K562 (cell line): ENCODE results near the gene EIF3J. TPM values are rescaled to one million over a fixed set of nuclear protein-coding genes. Genes with fewer than 3 reads are reported as not detected.

Experiments
- ARID1B ChIP-seq: fragments of 450-650 bp; IDR thresholded peaks from 2 replicates; pipeline ENCODE4 v1.6.1; 2016; ENCODE audit warnings: antibody characterized with exemption, mild to moderate bottlenecking, inconsistent platforms
- CBFA2T2 ChIP-seq: fragments of 450-650 bp; conservative IDR thresholded peaks from 2 replicates; pipeline ENCODE4 v1.6.1; 2017; ENCODE audit warnings: mild to moderate bottlenecking
- CBX2 ChIP-seq: fragments of 200-600 bp; sonication (generic); IDR thresholded peaks from one replicate; pipeline ENCODE4 v1.6.1; 2012; ENCODE audit warnings: mild to moderate bottlenecking, low read length, inconsistent platforms; ENCODE audit not compliant: insufficient read depth, poor library complexity, severe bottlenecking
- CEBPB ChIP-seq: fragments of 450-650 bp; IDR thresholded peaks from 2 replicates; pipeline ENCODE4 v1.6.1; 2016; ENCODE audit warnings: missing genetic modification characterization, missing compliant biosample characterization
- EHMT2 ChIP-seq: fragments of 450-650 bp; IDR thresholded peaks from 2 replicates; pipeline ENCODE4 v1.6.1; 2018; ENCODE audit warnings: antibody characterized with exemption
- EP300 ChIP-seq: IDR thresholded peaks from 2 replicates; pipeline ENCODE4 v1.6.1; 2012; ENCODE audit warnings: low read length, improper control_type of control experiment
- FIP1L1 ChIP-seq: fragments of 200-400 bp; formaldehyde crosslinking; IDR thresholded peaks from 2 replicates; pipeline ENCODE4 v1.6.1; 2018; ENCODE audit warnings: mild to moderate bottlenecking, low read depth, low read length; ENCODE audit not compliant: poor library complexity, severe bottlenecking
- FOSL1 ChIP-seq: fragments of 200-800 bp; sonication (Bioruptor generic); conservative IDR thresholded peaks from 2 replicates; pipeline ENCODE4 v1.6.1; 2016; ENCODE audit warnings: missing genetic modification characterization, missing compliant biosample characterization
- HNRNPL ChIP-seq: fragments of 200-400 bp; formaldehyde crosslinking; IDR thresholded peaks from 2 replicates; pipeline ENCODE4 v1.6.1; 2017; ENCODE audit warnings: low read depth, mild to moderate bottlenecking, low read length
- JUND ChIP-seq, 2 experiments: IDR thresholded peaks; 2 replicates in 1 of 2; 3 replicates in 1 of 2; pipeline ENCODE4 v1.6.1; 2011; ENCODE audit warnings: borderline replicate concordance in 2 of 2, low read depth in 2 of 2, low read length in 2 of 2, improper control_type of control experiment in 1 of 2, missing biosample characterization in 1 of 2, missing genetic modification characterization in 1 of 2, missing genetic modification reagents in 1 of 2
- NCOA6 ChIP-seq: fragments of 450-650 bp; IDR thresholded peaks from 2 replicates; pipeline ENCODE4 v1.6.1; 2017; ENCODE audit warnings: mild to moderate bottlenecking
- NELFE ChIP-seq: IDR thresholded peaks from 2 replicates; pipeline ENCODE4 v1.6.1; 2011; ENCODE audit warnings: mild to moderate bottlenecking; ENCODE audit not compliant: insufficient read depth, insufficient read length
- NFIX ChIP-seq: fragments of 250-450 bp; sonication (Bioruptor Pico); IDR thresholded peaks from 2 replicates; pipeline ENCODE4 v1.4.0; 2020; ENCODE audit warnings: low read depth, mild to moderate bottlenecking, moderate library complexity
- POLR2B ChIP-seq: fragments of 450-650 bp; IDR thresholded peaks from 2 replicates; pipeline ENCODE4 v1.6.1; 2018; ENCODE audit warnings: low read depth; ENCODE audit not compliant: partially characterized antibody
- SAP30 ChIP-seq: fragments of 200-600 bp; sonication (generic); IDR thresholded peaks from 2 replicates; pipeline ENCODE4 v1.6.1; 2012; ENCODE audit warnings: borderline replicate concordance, low read depth, mild to moderate bottlenecking, moderate library complexity, low read length, control low read depth, inconsistent platforms; ENCODE audit not compliant: insufficient read depth, poor library complexity, severe bottlenecking
- SMARCC2 ChIP-seq: fragments of 450-650 bp; IDR thresholded peaks from 2 replicates; pipeline ENCODE4 v1.6.1; 2017; ENCODE audit warnings: antibody characterized with exemption, moderate library complexity, mild to moderate bottlenecking, low read depth
- SP2 ChIP-seq: IDR thresholded peaks from 2 replicates; pipeline ENCODE4 v1.6.1; 2011; ENCODE audit warnings: mild to moderate bottlenecking, low read depth, low read length, moderate library complexity; ENCODE audit not compliant: poor library complexity, severe bottlenecking; ENCODE audit errors: extremely low read depth
- ZBTB1 ChIP-seq: sonication (generic); formaldehyde crosslinking; IDR thresholded peaks from 2 replicates; pipeline ENCODE4 v1.8.1; 2023; ENCODE audit warnings: missing genetic modification reagents, low read depth, mild to moderate bottlenecking, borderline replicate concordance
- ZBTB17 ChIP-seq: fragments of 450-650 bp; formaldehyde crosslinking; IDR thresholded peaks from 2 replicates; pipeline ENCODE4 v1.4.0; 2020; ENCODE audit warnings: mild to moderate bottlenecking
- ZNF253 ChIP-seq: fragments of 250-450 bp; sonication (Bioruptor Pico); conservative IDR thresholded peaks from 2 replicates; pipeline ENCODE4 v1.6.1; 2021; ENCODE audit warnings: mild to moderate bottlenecking
- ZNF384 ChIP-seq: IDR thresholded peaks from 2 replicates; pipeline ENCODE4 v1.6.1; 2012; ENCODE audit warnings: low read depth, low read length, improper control_type of control experiment
- ZNF764 ChIP-seq: fragments of 250-450 bp; sonication (Bioruptor Pico); IDR thresholded peaks from 2 replicates; pipeline ENCODE4 v1.4.0; 2020; ENCODE audit warnings: low read depth, mild to moderate bottlenecking, moderate library complexity
- polyA plus RNA-seq, 8 experiments: library from polyadenylated mRNA; depleted of rRNA in 4 of 8; stranded (reverse) in 5 of 8; unstranded in 3 of 8; fragments of >200 nt; fragmentation: Nextera tagmentation in 2 of 8; fragmentation: Illumina TruSeq in 1 of 8; extraction: Ambion mirVana in 2 of 8; extraction: Trizol in 1 of 8; gene quantifications; 2 replicates each; pipeline versions ENCODE4 v1.2.1 to v1.2.3, GENCODE V29; 2011 to 2014; ENCODE audit warnings: inconsistent platforms in 1 of 8, missing spikeins in 1 of 8
- total RNA-seq, 7 experiments: library from RNA; depleted of rRNA in 6 of 7; stranded (reverse); fragments of >200 nt in 6 of 7; fragmentation: Illumina TruSeq in 2 of 7; extraction: Trizol in 2 of 7; gene quantifications; 2 replicates each; pipeline versions ENCODE4 v1.2.1 to v1.2.3, GENCODE V29; 2011 to 2021; ENCODE audit warnings: low replicate concordance in 1 of 7
- TF ChIP-seq, protein P1 (sequence below): fragments of 450-650 bp; IDR thresholded peaks from one replicate; pipeline ENCODE4 v1.6.1; 2018; ENCODE audit warnings: mild to moderate bottlenecking, moderate library complexity; ENCODE audit not compliant: partially characterized antibody
- TF ChIP-seq, protein P2 (sequence below): fragments of 450-650 bp; conservative IDR thresholded peaks from 2 replicates; pipeline ENCODE4 v1.6.1; 2016; ENCODE audit warnings: missing genetic modification characterization, low read depth, mild to moderate bottlenecking, control low read depth, missing compliant biosample characterization
- TF ChIP-seq, protein P3 (sequence below): sonication (generic); formaldehyde crosslinking; IDR thresholded peaks from 2 replicates; pipeline ENCODE4 v1.8.0; 2022; ENCODE audit warnings: missing genetic modification reagents, mild to moderate bottlenecking, moderate library complexity, borderline replicate concordance

EIF3J gene
- total and polyA plus RNA-seq, 9 of the 15 experiments (the other 6 are each of a cell fraction or from before 2014, with no cell fraction given): 44.2 to 217 (median 151) TPM

DNA sequence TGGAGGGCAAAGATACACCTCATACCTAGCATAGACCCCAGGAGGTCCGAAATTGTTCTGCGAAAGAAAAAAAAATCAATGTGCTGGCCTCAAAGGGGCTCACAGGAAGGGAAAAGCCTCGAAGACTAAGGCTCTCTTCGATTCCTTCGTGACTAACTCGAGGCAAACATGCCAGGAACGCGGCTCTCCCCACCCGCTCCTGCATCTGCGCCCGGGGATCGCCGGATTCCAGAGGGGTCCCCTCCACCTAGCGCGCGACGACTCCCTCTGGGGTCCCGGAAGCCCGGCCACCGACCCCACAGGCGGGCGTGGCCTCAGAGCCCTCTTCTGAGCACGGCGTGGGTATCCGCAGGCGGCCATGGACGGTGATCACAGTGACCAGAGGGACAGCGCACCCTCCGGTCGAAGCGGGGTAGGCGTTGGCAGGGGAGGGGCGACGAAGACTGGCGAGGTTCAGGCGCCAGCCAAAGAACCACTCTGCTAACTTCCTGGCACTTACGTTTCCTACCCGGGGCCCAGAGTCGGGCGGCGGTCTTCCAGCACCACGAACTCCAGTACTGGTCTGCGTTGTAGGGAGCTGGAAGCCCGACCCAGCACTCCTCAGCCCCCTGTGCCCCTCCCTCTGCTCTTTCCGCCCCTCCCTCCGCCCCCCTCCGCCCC, 515 bp upstream of the EIF3J start (continued):
- no peak for TF ChIP-seq FOSL1 (tag)
- no peak for TF ChIP-seq FIP1L1
- TF ChIP-seq ZNF253: no peak
- TF ChIP-seq EHMT2: no peak
- no peak for TF ChIP-seq CBFA2T2
- TF ChIP-seq, protein P1, sequence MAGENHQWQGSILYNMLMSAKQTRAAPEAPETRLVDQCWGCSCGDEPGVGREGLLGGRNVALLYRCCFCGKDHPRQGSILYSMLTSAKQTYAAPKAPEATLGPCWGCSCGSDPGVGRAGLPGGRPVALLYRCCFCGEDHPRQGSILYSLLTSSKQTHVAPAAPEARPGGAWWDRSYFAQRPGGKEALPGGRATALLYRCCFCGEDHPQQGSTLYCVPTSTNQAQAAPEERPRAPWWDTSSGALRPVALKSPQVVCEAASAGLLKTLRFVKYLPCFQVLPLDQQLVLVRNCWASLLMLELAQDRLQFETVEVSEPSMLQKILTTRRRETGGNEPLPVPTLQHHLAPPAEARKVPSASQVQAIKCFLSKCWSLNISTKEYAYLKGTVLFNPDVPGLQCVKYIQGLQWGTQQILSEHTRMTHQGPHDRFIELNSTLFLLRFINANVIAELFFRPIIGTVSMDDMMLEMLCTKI: no peak
- TF ChIP-seq ZBTB17 (CRISPR knock-in tag): 0 out of 2 replicates have a peak, but pooled peaks have one; percentile 35
- TF ChIP-seq ZNF764: no peak
- no peak for TF ChIP-seq POLR2B
- TF ChIP-seq CEBPB (tag): no peak
- TF ChIP-seq JUND (IDR thresholded peaks at IDR 0.05; ENCODE audit: borderline replicate concordance, low read depth, low read length): no peak
- no peak for TF ChIP-seq JUND (tag; IDR thresholded peaks at IDR 0.05; ENCODE audit: borderline replicate concordance, low read depth, low read length)
- no peak for TF ChIP-seq ARID1B
- TF ChIP-seq NCOA6: no peak
- TF ChIP-seq SMARCC2: no peak
- no peak for TF ChIP-seq NELFE
- TF ChIP-seq SP2: no peak
- TF ChIP-seq NFIX (CRISPR knock-in tag): no peak
- TF ChIP-seq, protein P2, sequence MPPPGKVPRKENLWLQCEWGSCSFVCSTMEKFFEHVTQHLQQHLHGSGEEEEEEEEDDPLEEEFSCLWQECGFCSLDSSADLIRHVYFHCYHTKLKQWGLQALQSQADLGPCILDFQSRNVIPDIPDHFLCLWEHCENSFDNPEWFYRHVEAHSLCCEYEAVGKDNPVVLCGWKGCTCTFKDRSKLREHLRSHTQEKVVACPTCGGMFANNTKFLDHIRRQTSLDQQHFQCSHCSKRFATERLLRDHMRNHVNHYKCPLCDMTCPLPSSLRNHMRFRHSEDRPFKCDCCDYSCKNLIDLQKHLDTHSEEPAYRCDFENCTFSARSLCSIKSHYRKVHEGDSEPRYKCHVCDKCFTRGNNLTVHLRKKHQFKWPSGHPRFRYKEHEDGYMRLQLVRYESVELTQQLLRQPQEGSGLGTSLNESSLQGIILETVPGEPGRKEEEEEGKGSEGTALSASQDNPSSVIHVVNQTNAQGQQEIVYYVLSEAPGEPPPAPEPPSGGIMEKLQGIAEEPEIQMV (tag): no peak
- TF ChIP-seq ZBTB1: 0 out of 2 replicates have a peak, but pooled peaks have one; percentile 32
- TF ChIP-seq HNRNPL: no peak
- TF ChIP-seq, protein P3, sequence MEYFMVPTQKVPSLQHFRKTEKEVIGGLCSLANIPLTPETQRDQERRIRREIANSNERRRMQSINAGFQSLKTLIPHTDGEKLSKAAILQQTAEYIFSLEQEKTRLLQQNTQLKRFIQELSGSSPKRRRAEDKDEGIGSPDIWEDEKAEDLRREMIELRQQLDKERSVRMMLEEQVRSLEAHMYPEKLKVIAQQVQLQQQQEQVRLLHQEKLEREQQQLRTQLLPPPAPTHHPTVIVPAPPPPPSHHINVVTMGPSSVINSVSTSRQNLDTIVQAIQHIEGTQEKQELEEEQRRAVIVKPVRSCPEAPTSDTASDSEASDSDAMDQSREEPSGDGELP (CRISPR knock-in tag): peak; percentile 42
- TF ChIP-seq ZNF384: no peak
- peak; percentile 69 for TF ChIP-seq SAP30
- TF ChIP-seq CBX2: no peak
- no peak for TF ChIP-seq EP300
